A673 (cell line): ENCODE data around the gene NFIB. TPM values are rescaled to one million over a fixed set of nuclear protein-coding genes. Genes with fewer than 3 reads are reported as not detected.

Experiments
- BruUV-seq: library from RNA; stranded (reverse); fragments of 400-500 nt; replicated peaks from 2 replicates; lab custom pipeline; 2021; lab: Mats Ljungman, UMichigan
- CTCF ChIA-PET: fragments of 300-600 bp; sonication (Branson Sonifier 250); formaldehyde crosslinking; loops from one replicate; lab custom pipeline; 2022; ENCODE audit warnings: antibody characterized with exemption; lab: Charles Lee
- POLR2A ChIA-PET: fragments of 300-600 bp; sonication (Branson Sonifier 250); formaldehyde crosslinking; loops from one replicate; lab custom pipeline; 2022; ENCODE audit warnings: antibody characterized with exemption; ENCODE audit not compliant: low non-redundant PET; lab: Charles Lee
- DNase-seq: peaks from one replicate; pipeline ENCODE4 v3.0.0-alpha.2; 2015; ENCODE audit warnings: low spot score
- H3K27ac ChIP-seq: fragments of 200-600 bp; sonication (generic); 2 replicates; pipeline ENCODE4 v1.5.1; 2016; ENCODE audit warnings: mixed run types, low read depth, mild to moderate bottlenecking, mixed read lengths, antibody characterized with exemption, low read length; ENCODE audit not compliant: poor library complexity, severe bottlenecking
- H3K27me3 ChIP-seq: fragments of 200-600 bp; sonication (generic); replicated peaks from 2 replicates; pipeline ENCODE4 v1.6.1; 2017; ENCODE audit warnings: mixed run types, low read depth, mild to moderate bottlenecking, mixed read lengths, antibody characterized with exemption, low read length; ENCODE audit not compliant: insufficient read depth, poor library complexity
- H3K36me3 ChIP-seq: fragments of 200-600 bp; sonication (generic); 2 replicates; pipeline ENCODE4 v1.6.1; 2016; ENCODE audit warnings: mixed run types, mild to moderate bottlenecking, mixed read lengths, antibody characterized with exemption, low read length; ENCODE audit not compliant: insufficient read depth, poor library complexity, severe bottlenecking
- H3K4me1 ChIP-seq: fragments of 200-600 bp; sonication (generic); 2 replicates; pipeline ENCODE4 v1.6.1; 2017; ENCODE audit warnings: mixed run types, mild to moderate bottlenecking, mixed read lengths, antibody characterized with exemption, low read length; ENCODE audit not compliant: insufficient read depth, poor library complexity, severe bottlenecking
- H3K4me3 ChIP-seq: fragments of 200-600 bp; sonication (generic); 2 replicates; pipeline ENCODE4 v1.5.1; 2016; ENCODE audit warnings: low read depth, mixed run types, mild to moderate bottlenecking, mixed read lengths, low read length; ENCODE audit not compliant: poor library complexity, severe bottlenecking
- H3K9me3 ChIP-seq: fragments of 200-600 bp; sonication (generic); 2 replicates; pipeline ENCODE4 v1.6.1; 2016; ENCODE audit warnings: mixed run types, low read depth, mild to moderate bottlenecking, mixed read lengths, antibody characterized with exemption, low read length; ENCODE audit not compliant: poor library complexity, severe bottlenecking
- CTCF ChIP-seq: fragments of 300-800, 200-600 bp; sonication (generic); conservative IDR thresholded peaks from 2 replicates; pipeline ENCODE4 v1.5.1; 2017; ENCODE audit warnings: low read depth, mild to moderate bottlenecking, antibody characterized with exemption, low read length, moderate library complexity, mixed read lengths
- EZH2 ChIP-seq: fragments of 200-600 bp; sonication (generic); IDR thresholded peaks from 2 replicates; pipeline ENCODE4 v1.6.1; 2017; ENCODE audit warnings: borderline replicate concordance, low read depth, mild to moderate bottlenecking, mixed read lengths, antibody characterized with exemption, low read length; ENCODE audit not compliant: poor library complexity, severe bottlenecking
- intact Hi-C: fragments of 100-400 bp; cut with micrococcal nuclease; formaldehyde crosslinking; loops from one replicate; pipeline ENCODE4 v1.10.0; 2022; ENCODE audit not compliant: unreplicated experiment
- total RNA-seq: library from RNA; stranded (reverse); gene quantifications from 2 replicates; pipeline ENCODE4 v1.2.3, GENCODE V29; 2021

Gene NFIB
- total RNA-seq, 1 experiment from 2014 or later, result 41.2 TPM

DNA sequence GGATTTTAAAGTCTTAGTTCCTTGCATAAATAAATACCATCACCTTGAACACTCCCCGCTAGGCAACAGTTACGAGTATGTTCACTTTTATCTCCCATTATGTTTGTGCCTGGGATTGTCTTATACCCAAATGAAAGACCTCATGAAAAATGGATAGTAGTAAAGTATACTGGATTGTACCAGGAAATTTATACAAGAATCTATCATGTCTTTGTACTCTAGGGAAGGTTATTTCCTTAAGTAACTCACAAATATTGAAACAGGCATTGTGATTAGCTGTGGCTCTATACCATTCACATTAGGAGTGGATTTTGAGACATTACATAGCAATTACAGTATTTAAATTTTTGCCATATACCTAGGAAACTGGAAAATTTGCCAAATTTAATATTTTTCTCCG, 24.0 kb downstream of the NFIB start:
- intact Hi-C loops, result no loop called here
- Histone ChIP-seq H3K4me3 (no peak overlapping the region), H3K9me3 (no peaks in the 10 kb centered on the region), H3K4me1 (no peaks in the 10 kb centered on the region), H3K27me3 (no peaks in the 10 kb centered on the region), H3K36me3 (no peaks in the 10 kb centered on the region), H3K27ac (no peak overlapping the region)
- DNase-seq, result no peak
- no TSS peak for BruUV-seq
- CTCF ChIA-PET, result no interaction called here
- TF ChIP-seq CTCF (no peak), EZH2 (no peak)
- POLR2A ChIA-PET, result no interaction called here

DNA sequence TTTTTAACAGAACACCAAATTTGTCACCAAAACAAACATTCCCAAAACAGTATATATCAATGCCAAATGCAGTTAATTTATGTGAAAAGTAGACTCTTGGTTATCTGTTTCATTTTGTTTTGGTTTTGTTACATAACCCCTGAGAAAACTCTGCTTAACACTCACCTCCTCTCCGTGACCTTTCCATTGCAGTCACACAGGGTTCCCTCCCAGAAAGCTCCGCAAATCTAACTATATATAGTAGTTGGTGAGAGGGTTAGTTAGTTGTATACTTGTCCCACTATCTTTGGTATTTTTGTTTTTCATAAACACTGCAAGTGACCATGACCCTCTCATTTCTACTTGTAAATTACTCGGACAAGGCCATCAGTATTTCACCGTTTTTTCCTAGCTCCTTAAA, 25.5 kb downstream of the NFIB start:
- Histone ChIP-seq H3K27me3 (no peaks in the 10 kb centered on the region), H3K4me3 (no peak overlapping the region), H3K27ac (no peak overlapping the region), H3K9me3 (no peaks in the 10 kb centered on the region), H3K36me3 (no peaks in the 10 kb centered on the region), H3K4me1 (no peaks in the 10 kb centered on the region)
- BruUV-seq, result no TSS peak
- TF ChIP-seq CTCF, result no peak
- TF ChIP-seq EZH2, result no peak
- CTCF ChIA-PET, result no interaction called here
- POLR2A ChIA-PET, result no interaction called here
- intact Hi-C loops, result no loop called here
- no peak for DNase-seq

DNA sequence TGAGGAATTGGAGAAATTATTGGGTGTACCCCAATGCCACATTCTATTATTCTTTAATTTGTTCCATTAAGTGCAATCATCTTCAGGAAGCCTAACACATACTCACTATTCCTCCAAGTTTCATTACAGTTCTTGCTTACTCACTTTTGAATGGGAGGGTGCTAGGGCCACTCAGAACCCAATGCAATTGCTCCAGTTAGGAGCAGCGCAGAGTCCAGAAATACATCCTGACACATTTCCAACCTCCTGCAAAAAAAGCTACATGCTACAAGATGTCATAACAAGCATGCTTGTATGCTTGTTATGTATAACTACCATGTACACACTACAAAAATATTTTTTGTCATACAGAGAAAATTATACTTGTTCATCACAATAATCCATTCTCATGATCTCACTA, 27.8 kb downstream of the NFIB start:
- no peaks in the 10 kb centered on the region for H3K36me3 ChIP-seq
- no peak overlapping the region for H3K27ac ChIP-seq
- intact Hi-C loops, result no loop called here
- TF ChIP-seq EZH2, result no peak
- TF ChIP-seq CTCF, result no peak
- ChIA-PET POLR2A (no interaction called here), CTCF (no interaction called here)
- no peak for DNase-seq
- BruUV-seq, result no TSS peak
- H3K27me3 ChIP-seq, result no peaks in the 10 kb centered on the region
- H3K4me3 ChIP-seq, result no peak overlapping the region
- no peaks in the 10 kb centered on the region for H3K9me3 ChIP-seq
- H3K4me1 ChIP-seq, result peaks cover 13% of the 10 kb centered on the region
